GM12891 (cell line): ENCODE data around the gene CD209.

Experiments
- DNase-seq: peaks from one replicate; pipeline ENCODE4 v3.0.0; 2011; ENCODE audit warnings: low spot score; ENCODE audit not compliant: insufficient read length
- FAIRE-seq: peaks from 2 replicates; lab custom pipeline; 2011; peaks lifted over from hg19 to GRCh38; lab: Jason Lieb, UNC
- PAX5 ChIP-seq: IDR thresholded peaks from 2 replicates; pipeline ENCODE4 v1.6.1; 2011; ENCODE audit warnings: low read length, moderate library complexity, mild to moderate bottlenecking; ENCODE audit not compliant: insufficient read depth, severe bottlenecking
- POLR2A ChIP-seq: IDR thresholded peaks from 2 replicates; pipeline ENCODE4 v1.6.1; 2011; ENCODE audit warnings: low read depth, low read length, control low read depth
- POLR2AphosphoS5 ChIP-seq: IDR thresholded peaks from 2 replicates; pipeline ENCODE4 v1.6.1; 2011; ENCODE audit warnings: low read depth, low read length, control low read depth
- POU2F2 ChIP-seq: IDR thresholded peaks from 2 replicates; pipeline ENCODE4 v1.6.1; 2011; ENCODE audit warnings: low read depth, mild to moderate bottlenecking, control low read depth, low read length, moderate library complexity
- SPI1 ChIP-seq: IDR thresholded peaks from 2 replicates; pipeline ENCODE4 v1.6.1; 2011; ENCODE audit warnings: low read depth, low read length, control low read depth
- TAF1 ChIP-seq: IDR thresholded peaks from 2 replicates; pipeline ENCODE4 v1.6.1; 2011; ENCODE audit warnings: low read depth, low read length, control low read depth

Gene CD209

GRCh38 chr19:7706955-7707456 lies 40.3 kb downstream of the CD209 start:
- TF ChIP-seq POLR2AphosphoS5 (no peak), PAX5 (no peak), TAF1 (no peak), SPI1 (no peak), POLR2A (no peak), POU2F2 (no peak)
- DNase-seq (no peak), FAIRE-seq (no peak)

- FAIRE-seq (no peak), DNase-seq (no peak)
- TF ChIP-seq PAX5 = no peak
- no peak for TF ChIP-seq TAF1
- TF ChIP-seq POLR2A = no peak
- TF ChIP-seq SPI1 = no peak
- TF ChIP-seq POU2F2 = no peak
- no peak for TF ChIP-seq POLR2AphosphoS5
Measured at GRCh38 chr19:7706188-7706954, 41.0 kb downstream of the CD209 start.

GRCh38 chr19:7705387-7706187 lies 41.7 kb downstream of the CD209 start:
- FAIRE-seq = peak; percentile 97
- TF ChIP-seq POLR2AphosphoS5 (peak; percentile 52; the same call in 1 of the 2 replicates), TAF1 (peak; percentile 25; the same call in 1 of the 2 replicates), SPI1 (peak; percentile 90), PAX5 (peak; percentile 60), POLR2A (no peak), POU2F2 (peak; percentile 86)
- DNase-seq = peak; percentile 57

GRCh38 chr19:7704280-7705060 lies 42.9 kb downstream of the CD209 start:
- TF ChIP-seq POLR2A (no peak), PAX5 (no peak), SPI1 (no peak), POU2F2 (no peak), TAF1 (no peak), POLR2AphosphoS5 (no peak)
- peak; percentile 86 for FAIRE-seq
- DNase-seq = no peak

GRCh38 chr19:7703332-7703731 lies 44.0 kb downstream of the CD209 start:
- DNase-seq (no peak), FAIRE-seq (peak; percentile 72)
- TF ChIP-seq TAF1 (no peak), PAX5 (no peak), SPI1 (no peak), POLR2A (no peak), POU2F2 (no peak), POLR2AphosphoS5 (no peak)

GRCh38 chr19:7701654-7702457 lies 45.5 kb downstream of the CD209 start, which contains the start of gene FCER2:
TSS of gene FCER2 (minus strand) at chr19:7702131. CDS start at chr19:7699760, 2,371 bp downstream.
- FAIRE-seq = peak; percentile 99
- peak; percentile 83 for TF ChIP-seq POLR2AphosphoS5
- TF ChIP-seq SPI1 = peak; percentile 96
- peak; percentile 76; the same call in 1 of the 2 replicates for TF ChIP-seq TAF1
- peak; percentile 69 for TF ChIP-seq PAX5
- peak; percentile 39 for TF ChIP-seq POU2F2
- TF ChIP-seq POLR2A = peak; percentile 86
- DNase-seq = no peak

GRCh38 chr19:7701049-7701653 lies 46.2 kb downstream of the CD209 start:
- DNase-seq (no peak), FAIRE-seq (no peak)
- no peak for TF ChIP-seq PAX5
- no peak for TF ChIP-seq SPI1
- TF ChIP-seq POLR2AphosphoS5 = 0 out of 2 replicates have a peak, but pooled peaks have one; percentile 9
- TF ChIP-seq TAF1 = no peak
